Hematopoietic multipotent progenitor cell treated with erythropoietin and hydrocortisone succinate and interleukin-3 and kit ligand, for 17 days (in vitro differentiated cells): ENCODE measurements around the gene TUBB1.
A peak's percentile ranks its signal among the peaks of the same experiment; 100 is the strongest.
"Not testable (repeated sequence)": the region's sequence is repeated elsewhere in the genome, so short reads cannot be mapped to it uniquely, and the experiment has no call there.

Source experiments
- DNase-seq: peaks from one replicate; pipeline ENCODE4 v3.0.0-alpha.2; 2015; ENCODE audit warnings: low spot score

TUBB1 gene

GRCh38 chr20:59022754-59023153 lies 3.5 kb downstream of the TUBB1 start:
- DNase-seq: no peak

- DNase-seq: no peak
Measured at GRCh38 chr20:59023616-59024015, 4.4 kb downstream of the TUBB1 start.

- no peak for DNase-seq
Measured at GRCh38 chr20:59024111-59024530, 4.9 kb downstream of the TUBB1 start.

DNA sequence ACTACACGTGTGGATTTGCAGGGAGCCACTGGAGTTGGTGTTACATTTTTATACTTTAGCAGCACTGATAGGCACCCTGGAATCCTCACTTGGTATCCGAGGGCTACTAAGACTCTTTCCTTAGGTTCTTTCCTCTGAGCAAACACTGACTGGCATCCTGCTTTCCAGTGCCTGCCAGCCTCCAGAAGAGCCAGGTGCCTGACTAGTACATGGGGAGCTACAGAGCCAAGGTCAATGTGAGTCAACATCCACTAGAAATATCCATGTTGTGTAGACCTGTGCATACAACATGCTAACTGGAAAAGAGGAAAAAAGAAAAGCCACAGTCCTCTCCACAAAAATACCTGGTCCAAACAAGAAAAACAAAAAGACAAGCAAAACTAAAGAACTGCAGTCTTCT lies 5.9 kb downstream of the TUBB1 start:
- DNase-seq: no peak

DNA sequence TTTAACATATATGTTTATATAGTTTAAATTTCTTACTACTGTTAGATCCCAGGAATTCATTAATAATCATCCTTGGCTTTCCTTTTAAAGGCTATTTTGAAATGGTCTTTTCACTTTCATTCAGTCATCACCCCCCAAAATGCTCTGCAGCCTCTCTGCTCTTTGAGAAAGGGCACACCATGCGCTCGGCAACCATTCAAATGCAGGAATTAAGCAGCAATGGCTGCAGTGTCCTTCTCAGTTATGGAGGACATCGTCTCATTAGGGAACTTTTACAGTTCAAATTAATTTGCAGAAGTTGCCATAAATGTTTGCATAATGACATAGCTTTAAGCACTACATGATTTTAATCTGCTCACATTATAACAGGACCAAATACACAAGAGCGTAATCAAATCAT lies 6.3 kb downstream of the TUBB1 start:
- no peak for DNase-seq

- DNase-seq: no peak
Measured at GRCh38 chr20:59026904-59027740, 7.9 kb downstream of the TUBB1 start.

GRCh38 chr20:59027741-59028320 lies 8.6 kb downstream of the TUBB1 start:
- no peak for DNase-seq

GRCh38 chr20:59028812-59029211 lies 9.6 kb downstream of the TUBB1 start:
- no peak for DNase-seq

DNA sequence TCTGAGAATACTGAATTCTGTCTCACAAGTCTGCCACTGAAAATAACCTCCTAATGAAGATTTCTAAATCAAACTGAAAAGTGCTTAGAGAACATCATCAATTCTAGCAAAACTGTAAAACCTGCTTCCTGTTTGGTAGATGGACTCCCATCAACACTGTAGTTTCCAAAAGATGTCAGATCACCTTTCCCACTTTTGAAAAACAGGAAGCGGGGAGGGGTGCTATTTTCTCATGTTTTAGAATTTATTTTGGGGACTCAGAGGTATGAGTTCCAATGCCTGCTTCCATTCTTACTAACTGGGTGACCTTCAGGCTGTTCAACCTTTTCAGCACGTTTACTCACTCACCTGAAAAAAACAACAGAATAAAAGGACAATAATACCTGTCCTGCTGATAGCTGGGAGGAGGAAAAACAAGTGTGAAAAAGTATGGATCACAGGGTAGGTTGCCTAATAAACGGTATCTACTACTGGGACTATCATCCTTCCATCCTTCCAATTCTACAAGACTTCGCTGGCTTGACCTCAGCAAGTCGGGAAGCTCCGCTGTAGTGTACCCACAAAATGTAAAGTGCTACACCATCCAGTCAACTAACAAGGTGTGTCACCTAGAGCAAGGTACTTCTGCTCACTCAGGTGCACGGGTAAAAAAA lies 11.8 kb downstream of the TUBB1 start:
- no peak for DNase-seq

GRCh38 chr20:59031564-59032022 lies 12.4 kb downstream of the TUBB1 start:
- DNase-seq: no peak

DNA sequence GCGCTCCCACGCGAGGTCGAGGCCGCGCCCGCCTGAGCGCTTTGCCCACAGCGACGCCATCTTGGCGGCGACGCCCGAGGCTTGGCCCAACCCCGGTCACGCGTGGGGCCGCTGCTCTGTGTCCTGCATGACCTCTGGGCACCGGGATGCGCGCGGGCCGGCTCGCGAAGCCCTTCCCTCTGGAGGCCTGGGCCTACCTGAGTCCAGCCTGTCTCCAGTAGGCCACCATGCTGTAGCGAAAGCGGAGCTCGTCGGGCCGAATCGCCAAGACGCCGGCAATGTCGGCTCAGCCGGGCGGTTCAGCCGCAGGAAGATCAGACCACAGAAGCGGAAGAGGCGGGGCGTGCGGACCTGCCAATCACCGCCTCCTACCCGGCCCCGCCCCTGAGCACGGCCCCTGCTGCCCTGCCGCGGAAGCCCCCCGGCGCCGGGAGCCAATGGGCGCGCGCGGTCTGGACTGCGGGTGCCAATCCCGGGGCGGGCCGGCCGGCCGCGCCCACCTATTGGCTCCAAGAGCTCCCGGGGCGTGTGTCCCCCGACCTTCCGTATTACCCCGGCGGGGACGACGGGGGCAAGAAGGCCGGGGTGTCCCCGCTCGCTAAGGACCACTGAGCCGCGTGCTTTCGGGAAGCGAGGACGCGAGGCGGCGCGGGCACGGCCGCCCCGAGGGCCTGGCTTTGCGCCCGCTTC lies 12.9 kb downstream of the TUBB1 start, which contains the start of gene ATP5F1E:
TSS of gene ATP5F1E (minus strand) at position 313 of the 690 bp plus-strand sequence. CDS start at position 229, 84 bp downstream.
- peak; percentile 92 for DNase-seq

DNA sequence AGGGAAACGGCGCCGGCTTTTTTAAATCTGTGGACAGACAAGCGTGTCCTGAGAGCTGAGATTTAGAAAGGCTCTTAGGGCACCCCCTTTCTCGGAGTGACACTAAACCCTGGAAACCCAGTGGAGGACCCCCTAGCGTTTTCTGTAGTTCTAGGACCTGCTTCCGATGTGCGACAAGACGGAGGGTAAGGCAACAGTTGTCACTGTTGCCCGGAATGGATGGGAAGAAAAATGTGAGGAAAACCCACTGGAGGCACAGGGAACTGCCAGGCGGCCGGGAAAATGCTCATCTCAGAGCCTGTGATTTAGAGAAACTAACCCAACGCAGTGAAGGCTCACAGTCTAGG lies 13.5 kb downstream of the TUBB1 start:
- no peak for DNase-seq

- DNase-seq: no peak
Measured at GRCh38 chr20:59033093-59033492, 13.9 kb downstream of the TUBB1 start.

GRCh38 chr20:59033616-59034165 lies 14.5 kb downstream of the TUBB1 start:
- DNase-seq: no peak

- no peak for DNase-seq
Measured at GRCh38 chr20:59035381-59035780, 16.2 kb downstream of the TUBB1 start.

GRCh38 chr20:59037386-59037785 lies 18.2 kb downstream of the TUBB1 start:
- no peak for DNase-seq

DNA sequence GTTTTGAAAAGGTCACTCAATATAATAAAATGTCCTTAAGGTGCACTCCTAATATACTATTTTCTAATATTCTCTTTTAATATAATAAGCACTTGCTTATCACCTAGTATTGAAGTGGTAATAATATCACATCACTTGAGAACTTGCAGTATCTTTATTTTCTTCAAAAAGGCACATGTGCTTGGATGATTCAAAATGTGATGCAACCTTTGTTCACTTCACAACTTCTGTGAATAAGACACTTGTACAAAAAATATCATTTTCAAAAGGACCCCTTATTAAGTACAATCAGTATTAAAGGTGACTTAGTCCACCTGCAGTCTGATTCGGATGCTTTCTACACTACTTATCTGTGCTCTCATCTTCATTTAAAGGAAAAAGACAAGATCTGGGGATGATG lies 20.0 kb downstream of the TUBB1 start:
- DNase-seq: no peak

DNA sequence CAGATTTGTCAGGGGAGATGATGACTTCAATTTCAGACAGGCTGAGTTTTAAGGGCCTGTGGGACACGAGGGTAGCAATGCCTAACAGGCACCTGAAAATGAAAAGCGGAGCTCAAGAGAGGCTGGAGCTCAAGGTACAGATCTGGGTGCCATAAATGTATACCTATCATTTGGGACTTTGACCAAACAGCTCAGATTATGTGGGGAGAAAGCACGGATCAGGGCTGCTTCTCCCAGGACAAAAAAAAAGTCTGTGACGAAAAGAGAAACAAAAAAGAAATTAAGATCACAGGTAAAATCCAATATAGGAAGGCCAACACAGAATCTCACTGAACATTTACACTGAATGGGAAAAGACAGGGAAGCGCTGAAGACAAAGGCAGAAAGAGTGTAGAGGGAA lies 21.4 kb downstream of the TUBB1 start:
- DNase-seq: no peak

DNA sequence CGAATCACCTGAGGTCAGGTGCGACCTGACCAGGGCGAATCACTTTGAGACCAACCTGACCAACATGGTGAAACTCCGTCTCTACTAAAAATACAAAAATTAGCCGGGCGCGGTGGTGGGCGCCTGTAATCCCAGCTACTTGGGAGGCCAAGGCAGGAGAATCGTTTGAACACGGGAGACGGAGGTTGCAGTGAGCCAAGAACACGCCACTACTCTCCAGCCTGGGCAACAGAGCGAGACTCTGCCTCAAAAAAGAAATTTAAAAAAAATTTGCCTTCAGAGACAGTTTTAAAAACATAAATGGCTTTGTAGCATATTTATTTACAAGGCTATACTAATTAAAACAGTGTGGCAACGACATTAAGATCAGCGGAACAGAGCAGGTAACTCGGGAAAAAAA lies 22.3 kb downstream of the TUBB1 start:
- not testable (repeated sequence) for DNase-seq

DNA sequence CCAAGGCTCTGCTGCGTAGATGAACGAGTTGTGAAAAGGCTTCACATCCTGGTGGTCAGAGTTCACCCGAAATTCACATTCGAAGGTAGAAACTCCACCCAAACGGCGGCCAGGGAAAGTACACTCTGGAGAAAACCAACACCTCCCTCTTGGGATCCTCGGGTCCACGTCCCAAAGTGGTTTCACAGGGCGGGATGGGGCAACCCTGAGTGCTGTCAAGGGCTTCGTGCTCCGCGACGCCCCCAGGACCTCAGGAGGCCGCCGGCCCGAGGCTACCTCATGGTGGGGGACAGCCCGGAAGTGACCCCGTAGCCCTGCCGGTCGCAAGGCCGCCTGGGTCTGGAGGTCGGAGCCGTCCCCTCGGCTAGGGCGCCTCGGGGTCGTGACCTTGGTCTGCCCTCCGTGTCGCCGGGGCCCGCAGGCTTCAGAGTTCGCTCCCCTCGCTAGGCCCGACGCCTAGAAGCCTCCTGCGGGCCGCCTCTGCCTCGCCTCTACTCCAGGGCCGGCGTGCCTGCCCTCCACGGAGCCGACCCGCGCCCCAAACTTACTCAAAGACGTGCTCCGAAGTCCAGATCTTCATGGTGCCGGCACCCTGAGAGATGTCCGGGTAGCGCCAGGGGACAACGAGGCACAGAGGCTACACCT lies 23.0 kb downstream of the TUBB1 start, which contains the start of gene PRELID3B:
TSS of gene PRELID3B (minus strand) at position 636 of the 645 bp plus-strand sequence. CDS start at position 580, 56 bp downstream.
- peak; percentile 49 for DNase-seq
